Brain pericyte (primary cell): ENCODE measurements around the gene POU2F2.

Experiments
- DNase-seq: peaks from one replicate; pipeline ENCODE4 v3.0.0-alpha.2; 2012; ENCODE audit warnings: low read depth, low spot score

The POU2F2 gene

GRCh38 chr19:42080764-42081375, 51.4 kb downstream of the POU2F2 start:
- DNase-seq, result no peak

- DNase-seq, result no peak
Observed at GRCh38 chr19:42079886-42080763, 52.1 kb downstream of the POU2F2 start.

GRCh38 chr19:42079276-42079669, 53.0 kb downstream of the POU2F2 start:
- DNase-seq, result no peak

- no peak for DNase-seq
Observed at GRCh38 chr19:42078538-42079275, 53.5 kb downstream of the POU2F2 start.

GRCh38 chr19:42078058-42078457, 54.2 kb downstream of the POU2F2 start:
- no peak for DNase-seq

GRCh38 chr19:42076380-42076944, 55.8 kb downstream of the POU2F2 start:
- DNase-seq, result no peak

GRCh38 chr19:42075616-42076379, 56.4 kb downstream of the POU2F2 start, which contains the start of gene ZNF574:
TSS of gene ZNF574 (plus strand) at chr19:42076166. CDS start at chr19:42078607, 2,441 bp downstream.
- DNase-seq, result peak; percentile 99

GRCh38 chr19:42075364-42075615, 57.0 kb downstream of the POU2F2 start:
- no peak for DNase-seq

- no peak for DNase-seq
Observed at GRCh38 chr19:42074513-42075363, 57.5 kb downstream of the POU2F2 start.

GRCh38 chr19:42071247-42071646, 61.0 kb downstream of the POU2F2 start:
- DNase-seq, result no peak

GRCh38 chr19:42069619-42070351, 62.5 kb downstream of the POU2F2 start, which contains the start of gene GRIK5:
TSS of gene GRIK5 (minus strand) at chr19:42070206. CDS start at chr19:42065770, 4,436 bp downstream.
- no peak for DNase-seq

- no peak for DNase-seq
Observed at GRCh38 chr19:42068756-42069571, 63.3 kb downstream of the POU2F2 start.

- DNase-seq, result no peak
Observed at GRCh38 chr19:42068361-42068755, 63.9 kb downstream of the POU2F2 start.

- DNase-seq, result no peak
Observed at GRCh38 chr19:42067315-42067888, 64.8 kb downstream of the POU2F2 start.

GRCh38 chr19:42066075-42066754, 66.0 kb downstream of the POU2F2 start:
- DNase-seq, result no peak

GRCh38 chr19:42065511-42065910, 66.7 kb downstream of the POU2F2 start:
- no peak for DNase-seq

- no peak for DNase-seq
Observed at GRCh38 chr19:42065051-42065450, 67.2 kb downstream of the POU2F2 start.

- DNase-seq, result no peak
Observed at GRCh38 chr19:42064432-42064831, 67.8 kb downstream of the POU2F2 start.
